HepG2 (cell line): ENCODE measurements around the gene SLC17A5. TPM values are rescaled to one million over a fixed set of nuclear protein-coding genes. Genes with fewer than 3 reads are reported as not detected.

Source experiments
- CCAR2 ChIP-seq: fragments of 200-400 bp; formaldehyde crosslinking; optimal IDR thresholded peaks from 2 replicates; pipeline ENCODE3; 2018; ENCODE audit warnings: low read depth, mild to moderate bottlenecking, low read length, moderate library complexity
- CREB3 ChIP-seq: sonication (generic); formaldehyde crosslinking; IDR thresholded peaks from 2 replicates; pipeline ENCODE4 v1.5.0; 2020; ENCODE audit warnings: missing genetic modification reagents
- FOXO4 ChIP-seq: sonication (generic); formaldehyde crosslinking; conservative IDR thresholded peaks from 2 replicates; pipeline ENCODE4 v1.8.1; 2023; ENCODE audit warnings: missing genetic modification reagents
- FOXP1 ChIP-seq, 2 experiments: fragments of 450-650 bp in 1 of 2; IDR thresholded peaks; 2 replicates each; pipeline ENCODE4 v1.6.1; 2017 to 2018; ENCODE audit warnings: antibody characterized with exemption in 1 of 2
- GPN1 ChIP-seq: sonication (generic); formaldehyde crosslinking; IDR thresholded peaks from 2 replicates; pipeline ENCODE4 v1.5.1; 2020; ENCODE audit warnings: missing genetic modification reagents, borderline replicate concordance
- HDAC6 ChIP-seq: fragments of 200-600 bp; sonication (generic); IDR thresholded peaks from 2 replicates; pipeline ENCODE4 v1.7.0; 2017; ENCODE audit warnings: mild to moderate bottlenecking, antibody characterized with exemption, low read length, low read depth
- HOXA7 ChIP-seq: sonication (generic); formaldehyde crosslinking; IDR thresholded peaks from 2 replicates; pipeline ENCODE4 v1.8.1; 2022; ENCODE audit warnings: mild to moderate bottlenecking, missing genetic modification reagents, moderate library complexity
- NR1H2 ChIP-seq: sonication (generic); formaldehyde crosslinking; IDR thresholded peaks from 2 replicates; pipeline ENCODE4 v1.8.1; 2022; ENCODE audit warnings: low read depth, missing genetic modification reagents, borderline replicate concordance
- RARA ChIP-seq: IDR thresholded peaks from 2 replicates; pipeline ENCODE4 v1.6.1; 2016; ENCODE audit warnings: missing genetic modification reagents, missing compliant biosample characterization
- SALL1 ChIP-seq: sonication (generic); formaldehyde crosslinking; IDR thresholded peaks from 2 replicates; pipeline ENCODE4 v1.8.0; 2022; ENCODE audit warnings: mild to moderate bottlenecking, missing genetic modification reagents
- YY1 ChIP-seq: IDR thresholded peaks from 2 replicates; pipeline ENCODE4 v1.6.1; 2011; ENCODE audit warnings: low read length, low read depth, moderate library complexity, mild to moderate bottlenecking; ENCODE audit not compliant: insufficient read depth, insufficient replicate concordance
- ZNF230 ChIP-seq: sonication (generic); formaldehyde crosslinking; IDR thresholded peaks from 2 replicates; pipeline ENCODE4 v1.4.0; 2020; ENCODE audit warnings: mild to moderate bottlenecking, missing genetic modification reagents
- ZNF276 ChIP-seq: sonication (generic); formaldehyde crosslinking; IDR thresholded peaks from 2 replicates; pipeline ENCODE4 v1.4.0; 2020; ENCODE audit warnings: mild to moderate bottlenecking, low read depth, missing genetic modification reagents
- ZNF362 ChIP-seq: sonication (generic); formaldehyde crosslinking; IDR thresholded peaks from 2 replicates; pipeline ENCODE4 v1.4.0; 2020; ENCODE audit warnings: missing genetic modification reagents, mild to moderate bottlenecking, borderline replicate concordance
- ZNF615 ChIP-seq: sonication (generic); formaldehyde crosslinking; IDR thresholded peaks from 2 replicates; pipeline ENCODE4 v1.5.0; 2020; ENCODE audit warnings: mild to moderate bottlenecking, missing genetic modification reagents, borderline replicate concordance
- ZSCAN25 ChIP-seq: sonication (generic); formaldehyde crosslinking; IDR thresholded peaks from 2 replicates; pipeline ENCODE4 v1.8.0; 2022; ENCODE audit warnings: mild to moderate bottlenecking, missing genetic modification reagents
- polyA plus RNA-seq, 8 experiments: library from polyadenylated mRNA; depleted of rRNA in 3 of 8; stranded (reverse) in 7 of 8; unstranded in 1 of 8; fragments of >200 nt; fragmentation: Illumina TruSeq in 4 of 8; extraction: Trizol in 4 of 8; gene quantifications; 2 replicates each; pipeline versions ENCODE4 v1.2.1 to v1.2.3, GENCODE V29; 2011 to 2016; ENCODE audit warnings: low read depth in 4 of 8, missing spikeins in 1 of 8, mixed read lengths in 1 of 8; ENCODE audit not compliant: insufficient read depth in 1 of 8
- total RNA-seq, 5 experiments: library from RNA; depleted of rRNA; stranded (reverse); fragments of >200 nt; fragmentation: Illumina TruSeq; extraction: Trizol; gene quantifications; 2 replicates each; pipeline ENCODE4 v1.2.3, GENCODE V29; 2016; ENCODE audit warnings: low read depth in 1 of 5
- TF ChIP-seq, protein P1 (sequence below): sonication (generic); formaldehyde crosslinking; IDR thresholded peaks from 2 replicates; pipeline ENCODE4 v1.4.0; 2020; ENCODE audit warnings: mild to moderate bottlenecking, low read depth, missing genetic modification reagents
- TF ChIP-seq, protein P2 (sequence below): sonication (generic); formaldehyde crosslinking; conservative IDR thresholded peaks from 2 replicates; pipeline ENCODE4 v1.4.0; 2020; ENCODE audit warnings: missing genetic modification reagents
- TF ChIP-seq, protein P3 (sequence below): sonication (generic); formaldehyde crosslinking; IDR thresholded peaks from 2 replicates; pipeline ENCODE4 v1.4.0; 2020; ENCODE audit warnings: mild to moderate bottlenecking, missing genetic modification reagents

Gene SLC17A5
- total and polyA plus RNA-seq, 2 of the 13 experiments (the other 11 are each of a cell fraction or from before 2014, with no cell fraction given), result 18.3 to 20.5 TPM

- TF ChIP-seq YY1, result peak; percentile 29
- TF ChIP-seq HOXA7 (CRISPR knock-in tag), result no peak
- TF ChIP-seq ZSCAN25, result no peak
- TF ChIP-seq ZNF230 (CRISPR knock-in tag), result no peak
- TF ChIP-seq CCAR2, result peak; percentile 49
- no peak for TF ChIP-seq NR1H2 (CRISPR knock-in tag)
- TF ChIP-seq ZNF276, result no peak
- no peak for TF ChIP-seq ZNF615 (CRISPR knock-in tag)
- TF ChIP-seq FOXP1 (IDR thresholded peaks at IDR 0.05), result no peak
- peak; percentile 66 for TF ChIP-seq FOXP1 (CRISPR knock-in tag; IDR thresholded peaks at IDR 0.05)
- peak; percentile 56 for TF ChIP-seq RARA (CRISPR knock-in tag)
- TF ChIP-seq CREB3 (CRISPR knock-in tag), result no peak
- TF ChIP-seq HDAC6, result no peak
- TF ChIP-seq, protein P1, sequence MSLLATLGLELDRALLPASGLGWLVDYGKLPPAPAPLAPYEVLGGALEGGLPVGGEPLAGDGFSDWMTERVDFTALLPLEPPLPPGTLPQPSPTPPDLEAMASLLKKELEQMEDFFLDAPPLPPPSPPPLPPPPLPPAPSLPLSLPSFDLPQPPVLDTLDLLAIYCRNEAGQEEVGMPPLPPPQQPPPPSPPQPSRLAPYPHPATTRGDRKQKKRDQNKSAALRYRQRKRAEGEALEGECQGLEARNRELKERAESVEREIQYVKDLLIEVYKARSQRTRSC, result no peak
- TF ChIP-seq, protein P2, sequence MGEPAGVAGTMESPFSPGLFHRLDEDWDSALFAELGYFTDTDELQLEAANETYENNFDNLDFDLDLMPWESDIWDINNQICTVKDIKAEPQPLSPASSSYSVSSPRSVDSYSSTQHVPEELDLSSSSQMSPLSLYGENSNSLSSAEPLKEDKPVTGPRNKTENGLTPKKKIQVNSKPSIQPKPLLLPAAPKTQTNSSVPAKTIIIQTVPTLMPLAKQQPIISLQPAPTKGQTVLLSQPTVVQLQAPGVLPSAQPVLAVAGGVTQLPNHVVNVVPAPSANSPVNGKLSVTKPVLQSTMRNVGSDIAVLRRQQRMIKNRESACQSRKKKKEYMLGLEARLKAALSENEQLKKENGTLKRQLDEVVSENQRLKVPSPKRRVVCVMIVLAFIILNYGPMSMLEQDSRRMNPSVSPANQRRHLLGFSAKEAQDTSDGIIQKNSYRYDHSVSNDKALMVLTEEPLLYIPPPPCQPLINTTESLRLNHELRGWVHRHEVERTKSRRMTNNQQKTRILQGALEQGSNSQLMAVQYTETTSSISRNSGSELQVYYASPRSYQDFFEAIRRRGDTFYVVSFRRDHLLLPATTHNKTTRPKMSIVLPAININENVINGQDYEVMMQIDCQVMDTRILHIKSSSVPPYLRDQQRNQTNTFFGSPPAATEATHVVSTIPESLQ (CRISPR knock-in tag), result no peak
- TF ChIP-seq GPN1 (CRISPR knock-in tag), result no peak
- no peak for TF ChIP-seq FOXO4 (CRISPR knock-in tag)
- TF ChIP-seq, protein P3, sequence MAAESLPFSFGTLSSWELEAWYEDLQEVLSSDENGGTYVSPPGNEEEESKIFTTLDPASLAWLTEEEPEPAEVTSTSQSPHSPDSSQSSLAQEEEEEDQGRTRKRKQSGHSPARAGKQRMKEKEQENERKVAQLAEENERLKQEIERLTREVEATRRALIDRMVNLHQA (CRISPR knock-in tag), result no peak
- peak; percentile 83 for TF ChIP-seq SALL1 (CRISPR knock-in tag)
- TF ChIP-seq ZNF362 (CRISPR knock-in tag), result peak; percentile 7; the same call in 1 of the 2 replicates
Observed at GRCh38 chr6:73580247-73581149, 73.3 kb downstream of the SLC17A5 start (continued).
